Measurements from ENCODE around the gene UQCC3.

Gene UQCC3

DNA sequence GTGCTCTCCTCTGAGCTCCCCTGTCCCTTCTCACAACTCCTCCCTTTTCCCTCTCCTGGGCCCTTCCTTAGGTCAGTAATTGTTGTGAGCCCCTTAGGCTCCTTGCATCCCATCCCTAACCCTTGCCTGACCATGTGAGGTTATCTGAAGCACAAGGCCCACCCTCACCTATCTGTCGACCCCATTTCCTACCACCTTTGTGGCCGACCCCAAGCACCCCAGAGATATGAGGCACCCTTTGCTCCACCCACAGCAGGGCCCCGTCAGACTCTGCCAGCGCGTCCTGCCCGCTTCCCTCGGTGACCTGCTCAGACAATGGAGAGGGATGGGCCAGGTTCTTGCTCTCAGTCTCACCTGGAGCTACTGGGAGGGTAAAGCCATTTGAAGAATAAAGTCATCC lies 37.3 kb downstream of the UQCC3 start:
- Histone ChIP-seq H3K4me1 (ENCODE audit: control insufficient read depth, low read length) (peaks cover 49% of the 10 kb centered on the region), H3K4me2 (ENCODE audit: low read length) (peak overlapping the region; percentile 99), H3K27me3 (ENCODE audit: control insufficient read depth, low read length) (no peaks in the 10 kb centered on the region), H3K79me2 (ENCODE audit: control insufficient read depth, low read length) (peaks cover 18% of the 10 kb centered on the region), H4K20me1 (ENCODE audit: control insufficient read depth, insufficient read depth, low read depth, low read length) (no peaks in the 10 kb centered on the region), H3K36me3 (ENCODE audit: control insufficient read depth, low read length) (peaks cover 64% of the 10 kb centered on the region), H3K27ac (ENCODE audit: low read depth, low read length) (peak overlapping the region; percentile 84), H3F3A (ENCODE audit: control insufficient read depth, insufficient read depth) (peaks cover 46% of the 10 kb centered on the region), H3K9me3 (ENCODE audit: control insufficient read depth, insufficient read depth, low read length) (no peaks in the 10 kb centered on the region), H3K9me2 (replicated peaks; ENCODE audit: control insufficient read depth, low read length) (no peaks in the 10 kb centered on the region), H3K4me3 (ENCODE audit: low read length) (peak overlapping the region; percentile 72)
- no peak for TF ChIP-seq CTCF (IDR thresholded peaks at IDR 0.05; ENCODE audit: low read depth, low read length, poor library complexity, severe bottlenecking)
- no peak for TF ChIP-seq EZH2phosphoT487 (IDR thresholded peaks at IDR 0.05; ENCODE audit: borderline replicate concordance, low read length)

DNA sequence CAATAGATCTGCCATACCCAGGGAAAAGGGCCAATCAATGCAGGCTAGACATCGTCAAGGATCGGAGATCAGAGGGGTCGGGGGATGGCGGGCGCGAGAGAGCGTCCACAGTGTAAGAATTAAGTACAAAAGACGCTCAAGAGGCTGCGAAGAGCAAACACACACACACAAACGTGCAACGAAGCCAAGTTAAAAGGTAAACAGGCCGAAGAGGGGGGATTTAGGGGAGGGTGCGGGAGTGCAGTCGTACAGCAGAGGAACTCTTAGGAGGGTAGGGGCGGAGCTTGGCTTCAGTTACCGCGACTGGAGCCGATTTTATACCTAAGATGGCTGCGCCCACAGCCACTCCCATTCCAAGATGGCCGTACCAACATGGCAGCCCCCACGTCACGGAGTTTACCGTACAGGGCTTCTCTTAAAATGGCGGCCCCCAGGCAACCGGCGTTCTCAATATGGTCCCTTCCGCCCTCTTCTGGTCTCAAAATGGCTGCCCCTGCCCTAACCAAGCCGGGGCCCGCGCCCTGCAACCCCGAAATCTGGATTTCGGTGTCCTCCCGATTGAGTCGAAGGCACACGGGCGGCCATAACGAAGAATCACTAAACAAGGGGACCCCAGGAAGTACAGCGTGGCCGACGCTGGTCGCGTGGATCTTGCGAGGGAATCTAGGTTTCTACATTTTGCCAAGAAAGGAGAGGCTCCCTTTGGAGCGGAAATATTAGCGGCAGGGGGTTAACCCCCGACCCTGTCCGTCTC lies 38.0 kb downstream of the UQCC3 start:
- peaks cover 50% of the 10 kb centered on the region for H3F3A ChIP-seq (ENCODE audit: control insufficient read depth, insufficient read depth)
- H3K9me3 ChIP-seq (ENCODE audit: control insufficient read depth, insufficient read depth, low read length): no peaks in the 10 kb centered on the region
- H3K27ac ChIP-seq (ENCODE audit: low read depth, low read length): peak overlapping the region; percentile 84
- no peaks in the 10 kb centered on the region for H3K27me3 ChIP-seq (ENCODE audit: control insufficient read depth, low read length)
- H3K79me2 ChIP-seq (ENCODE audit: control insufficient read depth, low read length): peaks cover 18% of the 10 kb centered on the region
- peak overlapping the region; percentile 99 for H3K4me2 ChIP-seq (ENCODE audit: low read length)
- TF ChIP-seq CTCF (IDR thresholded peaks at IDR 0.05; ENCODE audit: low read depth, low read length, poor library complexity, severe bottlenecking) (no peak), EZH2phosphoT487 (IDR thresholded peaks at IDR 0.05; ENCODE audit: borderline replicate concordance, low read length) (no peak)
- peak overlapping the region; percentile 72 for H3K4me3 ChIP-seq (ENCODE audit: low read length)
- H4K20me1 ChIP-seq (ENCODE audit: control insufficient read depth, insufficient read depth, low read depth, low read length): no peaks in the 10 kb centered on the region
- H3K4me1 ChIP-seq (ENCODE audit: control insufficient read depth, low read length): peaks cover 49% of the 10 kb centered on the region
- no peaks in the 10 kb centered on the region for H3K9me2 ChIP-seq (replicated peaks; ENCODE audit: control insufficient read depth, low read length)
- peaks cover 70% of the 10 kb centered on the region for H3K36me3 ChIP-seq (ENCODE audit: control insufficient read depth, low read length)

DNA sequence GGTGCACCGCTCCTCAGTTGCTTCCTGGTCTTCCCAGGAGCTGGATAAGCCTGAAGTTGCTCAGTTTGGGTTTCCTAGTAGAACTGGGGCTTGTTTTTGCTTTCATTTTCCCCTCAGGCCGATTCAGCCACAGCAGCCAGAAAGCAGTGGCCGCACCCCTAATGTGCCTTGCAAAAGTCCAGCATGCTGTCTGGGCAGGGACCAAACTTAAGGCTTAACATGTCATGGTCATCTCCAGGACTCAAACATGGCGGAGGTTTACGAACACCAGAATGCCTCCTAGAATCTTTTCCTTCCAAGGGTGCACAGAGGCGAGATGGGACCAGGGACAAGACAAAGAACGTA lies 38.5 kb downstream of the UQCC3 start:
- Histone ChIP-seq H3K9me2 (replicated peaks; ENCODE audit: control insufficient read depth, low read length) (no peaks in the 10 kb centered on the region), H3K79me2 (ENCODE audit: control insufficient read depth, low read length) (peaks cover 21% of the 10 kb centered on the region), H3K27me3 (ENCODE audit: control insufficient read depth, low read length) (no peaks in the 10 kb centered on the region), H3F3A (ENCODE audit: control insufficient read depth, insufficient read depth) (peaks cover 52% of the 10 kb centered on the region), H3K4me3 (ENCODE audit: low read length) (peak overlapping the region; percentile 72), H3K9me3 (ENCODE audit: control insufficient read depth, insufficient read depth, low read length) (no peaks in the 10 kb centered on the region), H3K27ac (ENCODE audit: low read depth, low read length) (peak overlapping the region; percentile 84), H3K36me3 (ENCODE audit: control insufficient read depth, low read length) (peaks cover 70% of the 10 kb centered on the region), H4K20me1 (ENCODE audit: control insufficient read depth, insufficient read depth, low read depth, low read length) (no peaks in the 10 kb centered on the region), H3K4me2 (ENCODE audit: low read length) (peak overlapping the region; percentile 99), H3K4me1 (ENCODE audit: control insufficient read depth, low read length) (peaks cover 49% of the 10 kb centered on the region)
- TF ChIP-seq CTCF (IDR thresholded peaks at IDR 0.05; ENCODE audit: low read depth, low read length, poor library complexity, severe bottlenecking) (no peak), EZH2phosphoT487 (IDR thresholded peaks at IDR 0.05; ENCODE audit: borderline replicate concordance, low read length) (no peak)
